NCI-H510A (cell line): ENCODE data around the gene ARHGAP26.
"Not testable (repeated sequence)": the region's sequence is repeated elsewhere in the genome, so short reads cannot be mapped to it uniquely, and the experiment has no call there.

ENCODE experiments used
- DNase-seq: peaks from one replicate; lab custom pipeline; 2025; lab: John Stamatoyannopoulos, UW

ARHGAP26 gene

GRCh38 chr5:142984525-142984924 is 214.3 kb downstream of the ARHGAP26 start:
- no peak for DNase-seq

DNA sequence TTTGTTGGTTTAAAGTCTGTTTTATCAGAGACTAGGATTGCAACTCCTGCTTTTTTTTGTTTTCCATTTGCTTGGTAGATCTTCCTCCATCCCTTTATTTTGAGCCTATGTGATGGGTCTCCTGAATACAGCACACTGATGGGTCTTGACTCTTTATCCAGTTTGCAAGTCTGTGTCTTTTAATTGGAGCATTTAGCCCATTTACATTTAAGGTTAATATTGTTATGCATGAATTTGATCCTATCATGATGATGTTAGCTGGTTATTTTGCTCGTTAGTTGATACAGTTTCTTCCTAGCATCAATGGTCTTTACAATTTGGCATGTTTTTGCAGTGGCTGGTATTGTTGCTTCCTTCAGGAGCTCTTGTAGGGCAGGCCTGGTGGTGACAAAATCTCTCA is 219.1 kb downstream of the ARHGAP26 start:
- DNase-seq, result not testable (repeated sequence)

- not testable (repeated sequence) for DNase-seq
Measured at GRCh38 chr5:142990073-142990472, 219.9 kb downstream of the ARHGAP26 start.

- no peak for DNase-seq
Measured at GRCh38 chr5:142994218-142994617, 224.0 kb downstream of the ARHGAP26 start.

DNA sequence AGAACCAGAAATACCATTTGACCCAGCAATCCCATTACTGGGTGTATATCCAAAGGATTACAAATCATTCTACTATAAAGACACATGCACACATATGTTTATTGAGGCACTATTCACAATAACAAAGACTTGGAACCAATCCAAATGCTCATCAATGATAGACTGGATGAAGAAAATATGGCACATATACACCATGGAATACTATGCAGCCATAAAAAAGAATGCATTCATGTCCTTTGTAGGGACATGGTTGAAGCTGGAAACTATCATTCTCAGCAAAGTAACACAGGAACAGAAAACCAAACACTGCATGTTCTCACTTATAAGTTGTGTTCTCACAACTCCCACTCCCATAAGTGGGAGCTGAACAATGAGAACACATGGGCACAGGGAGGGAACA is 225.4 kb downstream of the ARHGAP26 start:
- not testable (repeated sequence) for DNase-seq

DNA sequence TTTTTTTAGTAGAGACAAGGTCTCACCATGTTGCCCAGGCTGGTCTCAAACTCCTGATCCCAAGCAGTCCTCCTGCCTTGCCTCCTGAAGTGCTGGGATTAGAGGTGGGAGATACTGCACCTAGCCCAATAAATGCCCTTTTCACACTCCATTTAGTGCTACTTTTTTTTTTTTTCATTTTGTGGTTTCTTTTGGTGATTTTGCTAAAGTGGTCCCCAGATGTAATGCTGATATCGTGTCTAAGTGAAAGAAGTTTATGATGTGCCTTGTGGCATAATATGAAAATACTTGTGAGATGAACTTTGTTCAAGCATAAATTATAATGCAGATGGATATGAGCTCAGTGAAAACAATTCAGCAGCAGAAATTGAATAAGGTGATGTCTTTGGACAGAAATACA is 227.4 kb downstream of the ARHGAP26 start:
- no peak for DNase-seq

GRCh38 chr5:142998316-142999020 is 228.3 kb downstream of the ARHGAP26 start:
- DNase-seq, result no peak

DNA sequence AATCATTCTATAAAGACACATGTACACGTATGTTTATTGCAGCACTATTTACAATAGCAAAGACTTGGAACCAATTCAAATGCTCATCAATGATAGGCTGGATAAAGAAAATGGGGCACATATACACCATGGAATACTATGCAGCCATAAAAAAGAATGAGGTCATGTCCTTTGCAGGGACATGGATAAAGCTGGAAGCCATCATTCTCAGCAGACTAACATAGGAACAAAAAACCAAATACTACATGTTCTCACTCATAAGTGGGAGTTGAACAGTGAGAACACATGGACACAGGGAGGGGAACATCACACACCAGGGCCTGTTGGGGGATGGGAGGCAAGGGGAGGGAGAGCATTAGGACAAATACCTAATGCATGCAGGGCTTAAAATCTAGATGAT is 230.4 kb downstream of the ARHGAP26 start:
- DNase-seq, result not testable (repeated sequence)

GRCh38 chr5:143001764-143002351 is 231.7 kb downstream of the ARHGAP26 start:
- no peak for DNase-seq

GRCh38 chr5:143002459-143003327 is 232.5 kb downstream of the ARHGAP26 start:
- DNase-seq, result no peak

DNA sequence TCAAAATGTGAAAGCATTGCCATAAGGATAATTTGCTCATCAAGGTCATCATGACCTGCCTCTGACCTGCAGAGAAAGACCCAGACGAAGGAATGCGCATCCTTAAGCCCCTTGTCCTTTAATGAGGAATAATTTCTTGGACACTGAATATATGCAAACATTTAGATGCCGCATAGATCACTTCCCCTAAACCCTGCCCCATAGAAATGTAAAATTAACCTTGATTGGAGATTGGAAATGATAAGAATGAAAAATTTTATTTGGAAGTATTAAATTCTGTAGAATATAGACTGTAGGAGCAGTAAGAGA is 233.1 kb downstream of the ARHGAP26 start:
- no peak for DNase-seq

- no peak for DNase-seq
Measured at GRCh38 chr5:143004361-143005145, 234.4 kb downstream of the ARHGAP26 start.

DNA sequence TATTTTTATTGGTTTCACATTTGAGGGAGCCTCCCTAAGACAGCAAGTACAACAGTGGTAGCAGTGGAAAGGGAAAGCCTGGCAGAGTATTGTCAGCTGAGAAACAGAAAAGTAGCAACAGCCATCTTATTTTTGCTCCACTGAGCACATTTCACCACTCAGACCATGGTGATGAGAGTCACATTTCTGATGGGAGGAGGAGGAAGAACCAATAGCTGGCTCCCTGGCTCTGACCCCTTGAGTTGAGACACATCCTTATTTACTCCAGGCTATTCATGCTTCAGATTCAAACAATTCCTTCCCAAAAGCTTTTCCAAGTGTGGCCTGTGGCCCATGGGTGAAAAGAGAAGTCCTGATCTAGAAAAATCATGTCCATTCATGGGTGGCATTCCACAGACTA is 236.3 kb downstream of the ARHGAP26 start:
- DNase-seq, result no peak

GRCh38 chr5:143008032-143008431 is 237.9 kb downstream of the ARHGAP26 start:
- no peak for DNase-seq

DNA sequence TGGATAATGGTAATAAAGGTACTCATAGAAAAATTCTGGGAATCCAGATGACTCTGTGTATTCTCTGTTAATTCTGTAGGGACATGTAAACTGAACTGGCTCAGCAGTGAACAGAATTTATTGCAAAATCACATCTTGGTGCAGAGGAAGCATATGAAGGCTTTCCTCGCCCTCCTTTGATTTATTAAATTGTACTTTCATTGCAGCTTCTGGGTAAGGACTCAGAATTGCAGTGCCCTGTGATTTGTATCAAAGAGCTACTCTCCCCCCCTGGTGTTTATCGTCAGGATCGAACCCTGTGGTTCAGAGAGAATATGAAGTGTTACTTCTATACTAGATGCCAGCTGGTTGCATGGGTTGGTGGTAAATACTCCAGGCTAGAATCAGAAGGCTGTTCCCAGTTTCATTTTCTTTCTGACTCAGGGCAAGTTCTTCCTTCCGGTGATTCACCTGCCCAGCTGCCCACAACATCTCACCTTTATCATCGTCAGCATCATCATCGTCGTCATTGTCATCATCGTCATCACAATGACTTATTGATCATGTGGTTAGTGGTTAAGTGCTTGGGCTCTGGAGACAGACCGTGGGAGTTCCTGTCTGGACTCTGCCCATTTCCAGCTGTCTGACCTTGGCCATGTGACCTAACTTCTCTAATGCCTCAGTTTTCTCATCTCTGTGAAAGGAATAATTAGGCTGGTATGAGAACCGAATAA is 238.8 kb downstream of the ARHGAP26 start:
- peak; percentile 37 for DNase-seq

DNA sequence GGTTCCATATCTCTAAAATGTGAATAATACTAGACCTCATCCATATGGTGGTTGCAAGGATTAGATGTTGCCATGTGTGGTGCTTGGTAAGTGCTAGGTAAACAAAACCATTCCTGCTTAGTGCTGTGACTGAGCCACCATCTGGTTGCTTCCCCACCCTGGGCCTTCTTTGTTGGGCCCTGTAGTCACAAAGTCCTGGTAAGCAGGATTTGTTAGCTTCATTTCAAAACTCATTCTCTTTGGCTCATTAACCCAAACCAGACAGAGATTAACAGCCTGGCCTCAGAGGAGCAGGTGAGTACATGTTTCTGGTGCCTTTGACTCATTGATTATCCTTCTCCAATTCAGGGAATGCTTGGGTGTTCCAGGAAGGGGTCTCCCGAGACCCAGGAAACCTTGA is 240.2 kb downstream of the ARHGAP26 start:
- peak; percentile 44 for DNase-seq

DNA sequence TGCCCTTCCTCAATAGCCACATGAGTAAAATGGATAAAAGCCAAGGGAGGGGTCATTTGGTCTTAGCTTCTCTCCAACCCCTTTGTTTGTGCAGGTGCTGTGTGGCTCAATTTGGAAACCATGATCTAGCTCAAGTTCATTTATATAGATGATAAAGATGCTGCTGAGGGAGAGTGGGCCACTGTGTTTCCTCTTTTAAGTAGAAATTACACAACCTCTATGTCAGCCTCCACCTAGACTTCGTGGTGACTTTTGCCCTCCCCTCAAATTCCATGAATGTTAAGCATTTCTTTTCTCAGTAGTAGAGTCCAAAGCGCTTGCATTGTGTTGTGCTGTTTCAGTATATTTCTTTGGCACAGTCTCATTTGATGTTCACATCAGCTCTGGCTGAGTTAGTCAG is 241.4 kb downstream of the ARHGAP26 start:
- no peak for DNase-seq

- DNase-seq, result no peak
Measured at GRCh38 chr5:143013176-143013891, 243.2 kb downstream of the ARHGAP26 start.

DNA sequence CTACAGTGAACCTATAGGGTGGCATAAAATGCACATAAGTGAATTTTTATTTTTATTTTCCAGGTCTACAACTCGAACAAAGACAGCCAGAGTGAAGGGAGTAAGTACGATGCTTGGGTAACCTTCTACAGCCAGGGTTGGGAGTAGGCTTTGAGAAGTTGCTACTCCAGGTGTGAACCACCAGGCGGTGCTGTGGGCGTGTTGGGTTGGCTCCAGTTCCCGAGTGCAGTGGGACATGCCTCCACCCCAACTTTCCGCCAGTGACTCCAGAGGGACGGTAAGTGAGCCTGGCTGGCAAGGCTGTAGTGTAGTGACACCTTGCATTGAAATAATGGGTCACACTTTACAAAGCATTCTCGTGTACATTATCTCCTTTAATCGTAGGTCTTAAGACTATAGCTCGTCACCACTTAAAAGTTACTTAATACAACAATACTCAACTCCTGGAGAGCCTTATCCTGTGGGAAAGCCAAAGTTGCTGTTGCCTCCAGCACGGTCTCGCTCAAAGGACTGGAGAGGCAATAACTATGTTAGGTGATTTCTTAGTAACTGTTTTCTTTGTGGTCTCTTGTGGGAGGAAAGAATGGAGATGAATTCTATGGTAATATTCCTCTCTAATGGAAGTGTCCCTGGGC is 244.0 kb downstream of the ARHGAP26 start:
- DNase-seq, result no peak

DNA sequence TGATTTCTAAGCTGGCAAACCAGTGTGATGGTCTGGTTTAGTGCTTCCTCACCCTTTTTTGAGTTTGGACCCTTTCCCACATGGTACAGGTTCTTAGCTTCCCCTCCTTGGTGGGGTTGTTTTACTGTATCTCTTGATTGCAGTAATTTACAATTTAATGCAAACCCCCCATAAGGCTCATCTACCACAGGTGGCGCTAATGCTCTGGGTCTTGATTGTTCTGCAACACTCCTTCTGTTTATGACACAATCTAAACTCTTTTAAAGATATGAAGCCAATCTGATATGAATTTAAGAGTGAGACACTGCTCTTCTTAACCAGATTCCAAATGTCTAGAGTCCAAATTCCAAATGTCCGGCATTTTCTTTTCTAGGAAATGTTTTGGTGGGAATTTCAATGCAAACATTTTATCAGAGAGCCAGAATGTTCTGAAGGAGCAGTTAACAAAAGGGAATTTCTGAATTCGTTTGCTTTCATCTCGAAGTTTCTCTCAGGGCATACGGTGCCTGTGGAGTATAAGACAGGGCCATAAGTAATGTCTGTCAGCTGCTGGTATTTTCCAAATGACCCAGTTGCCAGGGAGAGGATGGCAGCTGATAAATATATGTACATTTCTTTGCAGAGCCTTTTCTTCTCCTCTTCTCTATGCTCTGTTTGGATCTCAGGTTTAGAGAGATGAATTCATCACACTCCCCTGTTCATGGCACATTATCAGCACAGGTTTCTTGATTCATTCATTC is 246.8 kb downstream of the ARHGAP26 start:
- DNase-seq, result no peak
